ENCODE data around the gene DUSP6. TPM values are rescaled to one million over a fixed set of nuclear protein-coding genes. Genes with fewer than 3 reads are reported as not detected.

DUSP6 gene
- total RNA-seq, 1 donor from 2014 or later, result 88.7 TPM

Other genes starting within 250 kb of the DUSP6 start
- gene GALNT4, start 172.3 kb upstream of the DUSP6 start, total RNA-seq, result 11.7 TPM
- 32.3 TPM for gene POC1B, start 173.5 kb upstream of the DUSP6 start, total RNA-seq

Data from ureter (tissue), 1 donor.